SU-DHL-6 (cell line): ENCODE measurements around the gene FBXW8.

Experiments
- H2AFZ ChIP-seq: fragments of 200-600 bp; sonication (generic); 2 replicates; pipeline ENCODE4 v1.6.1; 2014; ENCODE audit warnings: low read depth, mild to moderate bottlenecking, moderate library complexity, mixed read lengths, antibody characterized with exemption, low read length; ENCODE audit not compliant: severe bottlenecking
- H3F3A ChIP-seq: fragments of 200-600 bp; shearing (Covaris generic); 2 replicates; pipeline ENCODE4 v1.6.0; 2016; ENCODE audit warnings: antibody characterized with exemption, mild to moderate bottlenecking; ENCODE audit not compliant: insufficient read depth
- H3K27ac ChIP-seq: fragments of 200-600 bp; sonication (generic); 2 replicates; pipeline ENCODE4 v1.5.1; 2016; ENCODE audit warnings: low read depth, mild to moderate bottlenecking, low read length, moderate library complexity, mixed read lengths
- H3K27me3 ChIP-seq: fragments of 200-600 bp; sonication (generic), shearing (Covaris generic); 2 replicates; pipeline ENCODE4 v1.6.0; 2014; ENCODE audit warnings: mild to moderate bottlenecking, low read length
- H3K36me3 ChIP-seq: fragments of 200-600 bp; sonication (generic); 2 replicates; pipeline ENCODE4 v1.6.1; 2014; ENCODE audit warnings: mild to moderate bottlenecking, low read length, mixed read lengths
- H3K4me2 ChIP-seq: fragments of 300-600, 200-600 bp; shearing (Covaris generic), sonication (generic); 2 replicates; pipeline ENCODE4 v1.6.0; 2014; ENCODE audit warnings: low read length, low read depth, mild to moderate bottlenecking; ENCODE audit not compliant: poor library complexity, severe bottlenecking
- H3K4me3 ChIP-seq: fragments of 200-600 bp; sonication (generic); 2 replicates; pipeline ENCODE4 v1.5.1; 2014; ENCODE audit warnings: antibody characterized with exemption, low read length, mild to moderate bottlenecking, mixed read lengths; ENCODE audit not compliant: insufficient read depth, poor library complexity, severe bottlenecking
- H3K79me2 ChIP-seq: fragments of 200-600 bp; sonication (generic); 2 replicates; pipeline ENCODE4 v1.6.1; 2014; ENCODE audit warnings: mild to moderate bottlenecking, low read length, moderate library complexity; ENCODE audit not compliant: insufficient read depth
- H3K9ac ChIP-seq: fragments of 200-600 bp; sonication (generic); 2 replicates; pipeline ENCODE4 v1.7.0; 2014; ENCODE audit warnings: mild to moderate bottlenecking, low read length
- H3K9me2 ChIP-seq: fragments of 200-600 bp; sonication (generic); replicated peaks from 2 replicates; pipeline ENCODE4 v1.6.1; 2014; ENCODE audit warnings: low read length; ENCODE audit not compliant: insufficient read depth
- H3K9me3 ChIP-seq: fragments of 200-600 bp; sonication (generic); 2 replicates; pipeline ENCODE4 v1.6.1; 2014; ENCODE audit warnings: low read length, mixed read lengths; ENCODE audit not compliant: insufficient read depth
- H4K20me1 ChIP-seq: fragments of 200-600 bp; sonication (generic); 2 replicates; pipeline ENCODE4 v1.6.1; 2014; ENCODE audit warnings: low read depth, mild to moderate bottlenecking, antibody characterized with exemption, low read length, moderate library complexity, mixed read lengths
- CTCF ChIP-seq: fragments of 200-600 bp; sonication (generic); IDR thresholded peaks from one replicate; pipeline ENCODE4 v1.5.1; 2017; ENCODE audit warnings: antibody characterized with exemption, mild to moderate bottlenecking, low read length, moderate library complexity; ENCODE audit not compliant: insufficient read depth, poor library complexity, severe bottlenecking
- EZH2phosphoT487 ChIP-seq: fragments of 200-600 bp; sonication (generic), shearing (Covaris generic); conservative IDR thresholded peaks from 2 replicates; pipeline ENCODE4 v1.6.1; 2018; ENCODE audit warnings: mild to moderate bottlenecking, antibody characterized with exemption, low read length, moderate library complexity, mixed read lengths

FBXW8 gene

GRCh38 chr12:117069926-117070900 lies 159.5 kb downstream of the FBXW8 start:
- Histone ChIP-seq H4K20me1 (no peaks in the 10 kb centered on the region), H3K9me2 (no peaks in the 10 kb centered on the region), H3K79me2 (no peaks in the 10 kb centered on the region), H3K27me3 (no peaks in the 10 kb centered on the region), H2AFZ (no peak overlapping the region), H3K27ac (no peak overlapping the region), H3K9ac (no peak overlapping the region), H3F3A (no peaks in the 10 kb centered on the region), H3K36me3 (no peaks in the 10 kb centered on the region), H3K9me3 (no peaks in the 10 kb centered on the region), H3K4me2 (no peak overlapping the region), H3K4me3 (no peak overlapping the region)
- no peak for TF ChIP-seq CTCF
- no peak for TF ChIP-seq EZH2phosphoT487

GRCh38 chr12:117071009-117071408 lies 160.3 kb downstream of the FBXW8 start:
- Histone ChIP-seq H3K36me3 (no peaks in the 10 kb centered on the region), H3K4me3 (no peak overlapping the region), H3F3A (no peaks in the 10 kb centered on the region), H3K9me2 (no peaks in the 10 kb centered on the region), H2AFZ (no peak overlapping the region), H3K27me3 (no peaks in the 10 kb centered on the region), H3K79me2 (no peaks in the 10 kb centered on the region), H3K9ac (no peak overlapping the region), H3K4me2 (no peak overlapping the region), H3K27ac (no peak overlapping the region), H4K20me1 (no peaks in the 10 kb centered on the region), H3K9me3 (no peaks in the 10 kb centered on the region)
- TF ChIP-seq EZH2phosphoT487 (no peak), CTCF (no peak)

- Histone ChIP-seq H3K9me2 (no peaks in the 10 kb centered on the region), H3K9ac (no peak overlapping the region), H4K20me1 (no peaks in the 10 kb centered on the region), H2AFZ (no peak overlapping the region), H3F3A (no peaks in the 10 kb centered on the region), H3K79me2 (no peaks in the 10 kb centered on the region), H3K27me3 (no peaks in the 10 kb centered on the region), H3K36me3 (no peaks in the 10 kb centered on the region), H3K4me2 (no peak overlapping the region), H3K27ac (no peak overlapping the region), H3K4me3 (no peak overlapping the region), H3K9me3 (no peaks in the 10 kb centered on the region)
- TF ChIP-seq CTCF = no peak
- TF ChIP-seq EZH2phosphoT487 = no peak
These were observed 161.4 kb downstream of the FBXW8 start for GRCh38 chr12:117072106-117072505.
